Right atrium auricular region (tissue), 2 donors: ENCODE measurements around the gene TRIM22. TPM values are rescaled to one million over a fixed set of nuclear protein-coding genes. Genes with fewer than 3 reads are reported as not detected.
"Not testable (repeated sequence)": the region's sequence is repeated elsewhere in the genome, so short reads cannot be mapped to it uniquely, and the experiment has no call there.

Source experiments
- DNase-seq: peaks from one replicate; pipeline ENCODE4 v3.0.0-alpha.2; 2019; ENCODE audit warnings: low spot score
- H3K27ac ChIP-seq, 2 donors: fragments of 200-600 bp; sonication (generic); 1 replicate in 1 of 2; 2 replicates in 1 of 2; pipeline ENCODE4 v1.5.1; 2016 to 2019
- H3K27me3 ChIP-seq, 2 donors: fragments of 200-600 bp; sonication (generic); one replicate each; pipeline versions ENCODE4 v1.5.1 to v1.6.0; 2017 to 2019
- H3K36me3 ChIP-seq: fragments of 200-600 bp; sonication (generic); one replicate; pipeline ENCODE4 v1.5.1; 2016
- H3K4me1 ChIP-seq, 2 donors: fragments of 200-600 bp; sonication (generic); one replicate each; pipeline versions ENCODE4 v1.5.1 to v1.6.0; 2017 to 2019
- H3K4me3 ChIP-seq, 2 donors: fragments of 200-600 bp; sonication (generic); 1 replicate in 1 of 2; 2 replicates in 1 of 2; pipeline ENCODE4 v1.5.1; 2017 to 2019; ENCODE audit warnings: mild to moderate bottlenecking in 1 of 2, moderate library complexity in 1 of 2
- H3K9me3 ChIP-seq, 2 donors: fragments of 200-600 bp; sonication (generic); one replicate each; pipeline ENCODE4 v1.5.1; 2019
- total RNA-seq, 2 donors: library from RNA; depleted of rRNA; stranded (reverse); fragments of >200 nt; gene quantifications; one replicate each; pipeline ENCODE4 v1.1.0, GENCODE V29; 2016
- TF ChIP-seq, protein P1 (sequence below), 2 donors: fragments of 200-600 bp; sonication (generic); IDR thresholded peaks; one replicate each; pipeline ENCODE4 v1.5.1; 2019; ENCODE audit warnings: antibody characterized with exemption in 2 of 2

Gene TRIM22
- total RNA-seq, 2 donors from 2014 or later: 7.6 to 12.8 TPM

DNA sequence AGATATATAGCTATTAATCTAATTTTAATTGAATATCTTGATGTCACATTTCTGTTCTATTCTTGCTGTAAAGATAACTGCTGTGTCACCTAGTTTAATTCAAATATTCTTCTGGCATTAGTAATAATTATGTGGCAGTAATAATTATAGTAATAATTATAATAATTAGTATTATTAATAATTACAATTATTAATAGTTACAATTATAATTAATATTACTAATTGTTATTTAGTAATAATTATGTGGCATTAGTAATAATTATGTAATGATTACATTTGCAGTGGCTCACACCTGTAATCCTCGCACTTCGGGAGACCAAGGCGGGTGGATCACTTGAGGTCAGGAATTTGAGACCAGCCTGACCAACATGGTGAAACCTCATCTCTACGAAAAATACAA lies 3.2 kb upstream of the TRIM22 start:
- H3K4me1 ChIP-seq: peaks cover 0 to 26% of the 10 kb centered on the region in 2 donors
- no peak overlapping the region for H3K27ac ChIP-seq
- TF ChIP-seq, protein P1, sequence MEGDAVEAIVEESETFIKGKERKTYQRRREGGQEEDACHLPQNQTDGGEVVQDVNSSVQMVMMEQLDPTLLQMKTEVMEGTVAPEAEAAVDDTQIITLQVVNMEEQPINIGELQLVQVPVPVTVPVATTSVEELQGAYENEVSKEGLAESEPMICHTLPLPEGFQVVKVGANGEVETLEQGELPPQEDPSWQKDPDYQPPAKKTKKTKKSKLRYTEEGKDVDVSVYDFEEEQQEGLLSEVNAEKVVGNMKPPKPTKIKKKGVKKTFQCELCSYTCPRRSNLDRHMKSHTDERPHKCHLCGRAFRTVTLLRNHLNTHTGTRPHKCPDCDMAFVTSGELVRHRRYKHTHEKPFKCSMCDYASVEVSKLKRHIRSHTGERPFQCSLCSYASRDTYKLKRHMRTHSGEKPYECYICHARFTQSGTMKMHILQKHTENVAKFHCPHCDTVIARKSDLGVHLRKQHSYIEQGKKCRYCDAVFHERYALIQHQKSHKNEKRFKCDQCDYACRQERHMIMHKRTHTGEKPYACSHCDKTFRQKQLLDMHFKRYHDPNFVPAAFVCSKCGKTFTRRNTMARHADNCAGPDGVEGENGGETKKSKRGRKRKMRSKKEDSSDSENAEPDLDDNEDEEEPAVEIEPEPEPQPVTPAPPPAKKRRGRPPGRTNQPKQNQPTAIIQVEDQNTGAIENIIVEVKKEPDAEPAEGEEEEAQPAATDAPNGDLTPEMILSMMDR (IDR thresholded peaks at IDR 0.05): no peak
- H3K9me3 ChIP-seq: no peaks in the 10 kb centered on the region
- no peak overlapping the region for H3K4me3 ChIP-seq
- H3K27me3 ChIP-seq: no peaks in the 10 kb centered on the region
- DNase-seq: no peak
- no peaks in the 10 kb centered on the region for H3K36me3 ChIP-seq

DNA sequence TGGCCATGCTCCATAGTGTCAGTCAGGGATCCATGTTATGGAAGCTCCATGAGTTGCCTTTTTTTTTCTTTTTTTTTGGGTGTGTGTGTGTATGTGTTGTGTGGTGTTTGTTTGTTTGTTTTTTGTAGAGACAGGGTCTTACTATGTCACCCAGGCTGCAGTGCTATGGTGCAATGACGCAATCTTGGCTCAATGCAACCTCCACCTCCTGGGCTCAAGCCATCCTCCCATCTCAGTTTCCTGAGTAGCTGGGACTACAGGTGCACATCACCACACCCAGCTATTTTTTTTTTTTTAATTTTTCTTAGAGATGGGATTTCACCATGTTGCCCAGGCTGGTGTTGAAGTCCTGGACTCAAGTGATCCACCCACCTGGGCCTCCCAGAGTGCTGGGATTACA lies 1.1 kb upstream of the TRIM22 start:
- Histone ChIP-seq H3K9me3 (no peaks in the 10 kb centered on the region), H3K36me3 (no peaks in the 10 kb centered on the region), H3K4me1 (peaks cover 0 to 26% of the 10 kb centered on the region in 2 donors), H3K27me3 (no peaks in the 10 kb centered on the region), H3K27ac (peak overlapping the region; percentile 86 to 87), H3K4me3 (no peak overlapping the region)
- DNase-seq: no peak
- TF ChIP-seq, protein P1 (IDR thresholded peaks at IDR 0.05): no peak

GRCh38 chr11:5690216-5690615 lies 626 bp downstream of the TRIM22 start:
- Histone ChIP-seq H3K9me3 (no peaks in the 10 kb centered on the region), H3K27ac (peak overlapping the region; percentile 86 to 87), H3K27me3 (no peaks in the 10 kb centered on the region), H3K4me1 (peaks cover 0 to 16% of the 10 kb centered on the region in 2 donors), H3K4me3 (peak overlapping the region; percentile 27 to 46), H3K36me3 (no peaks in the 10 kb centered on the region)
- no peak for DNase-seq
- TF ChIP-seq, protein P1 (IDR thresholded peaks at IDR 0.05): no peak

GRCh38 chr11:5690736-5691135 lies 1.1 kb downstream of the TRIM22 start:
- TF ChIP-seq, protein P1 (IDR thresholded peaks at IDR 0.05): no peak
- Histone ChIP-seq H3K4me3 (peak overlapping the region; percentile 27 to 46), H3K9me3 (no peaks in the 10 kb centered on the region), H3K27me3 (no peaks in the 10 kb centered on the region), H3K27ac (peak overlapping the region; percentile 86 to 87), H3K36me3 (no peaks in the 10 kb centered on the region), H3K4me1 (peaks cover 0 to 12% of the 10 kb centered on the region in 2 donors)
- no peak for DNase-seq

GRCh38 chr11:5691238-5691963 lies 1.8 kb downstream of the TRIM22 start:
- not testable (repeated sequence) for DNase-seq, H3K36me3 ChIP-seq, H3K9me3 ChIP-seq, H3K27me3 ChIP-seq
- H3K27ac ChIP-seq: peak overlapping the region; percentile 86 to 87
- peak overlapping the region; percentile 27 to 46 for H3K4me3 ChIP-seq
- peaks cover 0 to 12% of the 10 kb centered on the region in 2 donors for H3K4me1 ChIP-seq

- H3K4me1 ChIP-seq: peaks cover 0 to 12% of the 10 kb centered on the region in 2 donors
- DNase-seq: no peak
- H3K27me3 ChIP-seq: no peaks in the 10 kb centered on the region
- peak overlapping the region; percentile 27 to 46 for H3K4me3 ChIP-seq
- H3K9me3 ChIP-seq: no peaks in the 10 kb centered on the region
- TF ChIP-seq, protein P1 (IDR thresholded peaks at IDR 0.05): no peak
- peaks cover under 1% of the 10 kb centered on the region for H3K36me3 ChIP-seq
- peak overlapping the region in 1 of 2 donors; percentile 16 for H3K27ac ChIP-seq
These were observed 2.4 kb downstream of the TRIM22 start for GRCh38 chr11:5691964-5692361.
